ENCODE measurements around the gene DOCK3.
"Not testable (repeated sequence)": the region's sequence is repeated elsewhere in the genome, so short reads cannot be mapped to it uniquely, and the experiment has no call there.

Gene DOCK3

GRCh38 chr3:51384055-51384725 is 709.5 kb downstream of the DOCK3 start:
- Mint-ChIP-seq H3K27me3 (peaks cover 3% of the 10 kb centered on the region), H3K4me1 (peaks cover 44% of the 10 kb centered on the region), H3K9me3 (no peaks in the 10 kb centered on the region), H3K4me3 (peak overlapping the region; percentile 97), H3K27ac (peak overlapping the region; percentile 96), H3K36me3 (peaks cover 16% of the 10 kb centered on the region)
- ATAC-seq, result peak; percentile 18

DNA sequence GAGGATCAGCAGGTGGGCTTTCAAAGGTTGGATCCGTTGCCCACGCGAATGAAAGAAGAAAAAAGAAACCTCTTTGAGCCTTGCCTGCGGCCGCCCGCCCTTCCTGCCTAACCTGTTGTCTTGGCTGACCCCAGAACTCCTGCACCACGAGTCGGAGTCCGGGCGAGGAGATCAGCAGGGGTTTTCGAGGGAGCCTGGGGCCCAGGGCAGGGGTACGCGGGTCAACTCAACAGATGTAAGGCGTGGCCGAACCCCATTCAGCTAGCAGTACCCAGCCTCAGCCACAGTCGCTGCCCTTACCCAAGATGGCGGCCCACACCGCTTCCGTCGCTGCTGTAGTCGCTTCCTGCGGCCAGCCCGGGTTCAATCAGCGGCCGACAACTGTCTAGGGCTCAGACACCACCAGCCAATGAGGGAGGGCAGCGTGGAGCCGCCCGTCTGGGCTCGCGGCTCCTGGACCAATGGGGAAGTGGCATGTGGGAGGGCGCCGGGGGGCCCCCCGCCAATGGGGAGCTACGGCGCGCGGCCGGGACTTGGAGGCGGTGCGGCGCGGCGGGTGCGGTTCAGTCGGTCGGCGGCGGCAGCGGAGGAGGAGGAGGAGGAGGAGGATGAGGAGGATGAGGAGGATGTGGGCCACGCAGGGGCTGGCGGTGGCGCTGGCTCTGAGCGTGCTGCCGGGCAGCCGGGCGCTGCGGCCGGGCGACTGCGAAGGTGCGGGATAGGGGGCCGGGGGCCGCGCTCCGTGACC is 710.2 kb downstream of the DOCK3 start, which contains the start of gene MANF:
Gene MANF (plus strand): TSS at position 566 of the 748 bp plus-strand sequence. CDS start 52 bp downstream, at position 618.
- Mint-ChIP-seq H3K36me3 (peaks cover 21% of the 10 kb centered on the region), H3K27ac (peak within 1 kb of the TSS; percentile 96), H3K4me1 (peaks cover 51% of the 10 kb centered on the region), H3K9me3 (no peaks in the 10 kb centered on the region), H3K27me3 (no peaks in the 10 kb centered on the region), H3K4me3 (peak within 1 kb of the TSS; percentile 97)
- ATAC-seq, result peak; percentile 99

DNA sequence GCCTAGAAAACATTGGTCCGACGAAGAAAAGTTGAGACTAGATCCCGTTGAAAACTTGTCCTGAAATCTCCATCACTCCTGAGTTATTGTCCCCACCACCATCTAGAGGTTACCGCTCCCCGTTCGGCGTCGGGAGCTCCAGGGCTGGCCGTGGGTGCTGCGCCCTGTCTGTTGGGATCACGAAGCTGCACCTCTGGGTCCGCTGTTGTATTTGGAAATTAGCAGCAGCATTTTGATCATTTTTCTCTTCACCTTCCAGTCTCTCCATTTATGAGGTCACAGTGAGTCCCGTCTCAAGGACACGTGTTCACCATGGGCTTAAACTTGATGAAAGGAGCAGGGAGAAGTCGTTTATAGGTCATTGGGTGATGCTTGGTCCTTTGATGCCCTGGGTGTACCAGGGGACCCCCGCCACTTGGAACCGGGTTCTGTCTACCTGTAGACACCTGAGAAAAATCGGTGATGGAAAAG is 710.9 kb downstream of the DOCK3 start:
- peak overlapping the region; percentile 97 for H3K4me3 Mint-ChIP-seq
- H3K36me3 Mint-ChIP-seq, result peaks cover 21% of the 10 kb centered on the region
- peaks cover 59% of the 10 kb centered on the region for H3K4me1 Mint-ChIP-seq
- H3K27me3 Mint-ChIP-seq, result no peaks in the 10 kb centered on the region
- ATAC-seq, result no peak
- peak overlapping the region; percentile 96 for H3K27ac Mint-ChIP-seq
- H3K9me3 Mint-ChIP-seq, result no peaks in the 10 kb centered on the region

GRCh38 chr3:51386159-51386851 is 711.6 kb downstream of the DOCK3 start:
- H3K4me1 Mint-ChIP-seq, result peaks cover 61% of the 10 kb centered on the region
- H3K27ac Mint-ChIP-seq, result peak overlapping the region; percentile 96
- H3K27me3 Mint-ChIP-seq, result no peaks in the 10 kb centered on the region
- H3K36me3 Mint-ChIP-seq, result peaks cover 21% of the 10 kb centered on the region
- peak overlapping the region; percentile 97 for H3K4me3 Mint-ChIP-seq
- no peaks in the 10 kb centered on the region for H3K9me3 Mint-ChIP-seq
- no peak for ATAC-seq

GRCh38 chr3:51386852-51387229 is 712.1 kb downstream of the DOCK3 start:
- Mint-ChIP-seq H3K4me1 (peaks cover 61% of the 10 kb centered on the region), H3K27ac (peak overlapping the region; percentile 96), H3K9me3 (no peaks in the 10 kb centered on the region), H3K27me3 (no peaks in the 10 kb centered on the region), H3K4me3 (peak overlapping the region; percentile 97), H3K36me3 (peaks cover 21% of the 10 kb centered on the region)
- no peak for ATAC-seq

GRCh38 chr3:51387281-51387680 is 712.6 kb downstream of the DOCK3 start:
- H3K27me3 Mint-ChIP-seq, H3K4me3 Mint-ChIP-seq, H3K9me3 Mint-ChIP-seq, ATAC-seq: not testable (repeated sequence)
- Mint-ChIP-seq H3K4me1 (peaks cover 64% of the 10 kb centered on the region), H3K27ac (peak overlapping the region; percentile 33), H3K36me3 (peaks cover 21% of the 10 kb centered on the region)

- Mint-ChIP-seq H3K27me3 (no peaks in the 10 kb centered on the region), H3K9me3 (no peaks in the 10 kb centered on the region), H3K4me1 (peaks cover 75% of the 10 kb centered on the region), H3K36me3 (peaks cover 33% of the 10 kb centered on the region), H3K27ac (peak overlapping the region; percentile 81), H3K4me3 (no peak overlapping the region)
- no peak for ATAC-seq
These were observed 713.7 kb downstream of the DOCK3 start for GRCh38 chr3:51388286-51389029.

GRCh38 chr3:51389423-51390183 is 714.9 kb downstream of the DOCK3 start:
- ATAC-seq, result no peak
- peak overlapping the region; percentile 81 for H3K27ac Mint-ChIP-seq
- H3K27me3 Mint-ChIP-seq, result no peaks in the 10 kb centered on the region
- H3K4me3 Mint-ChIP-seq, result no peak overlapping the region
- H3K4me1 Mint-ChIP-seq, result peaks cover 77% of the 10 kb centered on the region
- peaks cover 40% of the 10 kb centered on the region for H3K36me3 Mint-ChIP-seq
- H3K9me3 Mint-ChIP-seq, result no peaks in the 10 kb centered on the region

- ATAC-seq, result peak; percentile 0
- Mint-ChIP-seq H3K4me1 (peaks cover 85% of the 10 kb centered on the region), H3K9me3 (no peaks in the 10 kb centered on the region), H3K27ac (peak overlapping the region; percentile 81), H3K4me3 (peak overlapping the region; percentile 66), H3K36me3 (peaks cover 48% of the 10 kb centered on the region), H3K27me3 (no peaks in the 10 kb centered on the region)
These were observed 715.7 kb downstream of the DOCK3 start for GRCh38 chr3:51390246-51391074.

DNA sequence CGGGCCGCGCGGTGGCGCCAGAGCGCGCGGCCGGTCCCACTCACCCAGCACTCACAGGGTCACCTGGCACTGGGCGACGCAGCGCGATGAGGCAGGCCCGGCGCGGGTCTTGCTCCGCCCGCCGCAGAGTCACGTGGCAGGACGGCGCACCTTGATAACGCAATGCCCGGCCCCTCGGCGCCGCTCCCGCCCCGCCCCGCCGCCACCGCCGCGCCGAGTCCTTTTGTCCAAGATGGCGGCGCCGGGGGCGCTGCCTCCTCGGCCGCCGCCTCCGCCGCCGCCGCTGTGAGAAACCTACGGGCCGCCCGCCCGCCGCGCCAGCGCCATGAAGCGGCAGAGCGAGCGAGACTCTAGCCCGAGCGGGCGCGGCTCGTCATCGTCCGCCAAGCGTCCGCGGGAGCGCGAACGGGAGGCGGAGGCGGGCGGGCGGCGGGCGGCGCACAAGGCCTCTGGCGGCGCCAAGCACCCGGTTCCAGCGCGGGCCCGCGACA is 716.4 kb downstream of the DOCK3 start, which contains the start of gene RBM15B:
Gene RBM15B (plus strand): TSS at position 211 of the 491 bp plus-strand sequence. CDS start 115 bp downstream, at position 326.
- Mint-ChIP-seq H3K4me3 (peak within 1 kb of the TSS; percentile 79), H3K27me3 (no peaks in the 10 kb centered on the region), H3K36me3 (peaks cover 49% of the 10 kb centered on the region), H3K9me3 (no peaks in the 10 kb centered on the region), H3K27ac (peak within 1 kb of the TSS; percentile 81), H3K4me1 (peaks cover 81% of the 10 kb centered on the region)
- ATAC-seq, result peak; percentile 98

GRCh38 chr3:51391566-51392354 is 717.0 kb downstream of the DOCK3 start:
- Mint-ChIP-seq H3K4me1 (peaks cover 81% of the 10 kb centered on the region), H3K9me3 (no peaks in the 10 kb centered on the region), H3K4me3 (peak overlapping the region; percentile 79), H3K27me3 (no peaks in the 10 kb centered on the region), H3K36me3 (peaks cover 43% of the 10 kb centered on the region), H3K27ac (peak overlapping the region; percentile 75)
- peak; percentile 31 for ATAC-seq

GRCh38 chr3:51392355-51393133 is 717.8 kb downstream of the DOCK3 start:
- ATAC-seq, result no peak
- Mint-ChIP-seq H3K4me3 (peak overlapping the region; percentile 79), H3K4me1 (peaks cover 74% of the 10 kb centered on the region)

More at GRCh38 chr3:51392355-51393133, 717.8 kb downstream of the DOCK3 start:
- peaks cover 45% of the 10 kb centered on the region for H3K36me3 Mint-ChIP-seq
- no peaks in the 10 kb centered on the region for H3K27me3 Mint-ChIP-seq
- peak overlapping the region; percentile 75 for H3K27ac Mint-ChIP-seq
- H3K9me3 Mint-ChIP-seq, result no peaks in the 10 kb centered on the region

Data from stimulated activated memory B cell treated with anti-CD40 and anti-IgM and Interleukin-4, amounts not matched to agents 10 μg/mL and 1 μg/mL and 100 μg/mL, for 72 hours (primary cell).